ENCODE measurements around the gene PLEKHG4B. TPM values are rescaled to one million over a fixed set of nuclear protein-coding genes. Genes with fewer than 3 reads are reported as not detected.

Gene PLEKHG4B
- total RNA-seq, 1 experiment from 2014 or later = 0.02 TPM

GRCh38 chr5:50724-51499, 41.1 kb upstream of the PLEKHG4B start (continued):
- TF ChIP-seq TCF7L2 (IDR thresholded peaks at IDR 0.05; ENCODE audit: borderline replicate concordance, extremely low read depth, insufficient read depth, insufficient read length) (no peak), ZNF274 (IDR thresholded peaks at IDR 0.05; ENCODE audit: low read depth, low read length) (no peak), CEBPB (IDR thresholded peaks at IDR 0.05; ENCODE audit: low read depth) (no peak), YY1 (IDR thresholded peaks at IDR 0.05; ENCODE audit: extremely low read depth, insufficient replicate concordance, low read depth, low read length) (no peak), SP1 (IDR thresholded peaks at IDR 0.05; ENCODE audit: low read depth) (no peak)

- Histone ChIP-seq H3K27me3 (ENCODE audit: insufficient read depth, low read length) (peaks cover 4% of the 10 kb centered on the region; the same call in 1 of the 2 replicates), H3K27ac (ENCODE audit: low read depth, low read length) (no peak overlapping the region), H4K20me1 (ENCODE audit: insufficient read depth) (no peaks in the 10 kb centered on the region), H3K36me3 (ENCODE audit: control insufficient read depth in 1 of 2, insufficient read depth in 2 of 2, low read length in 2 of 2) (no peaks in the 10 kb centered on the region), H3K9me3 (ENCODE audit: control insufficient read depth in 1 of 2, insufficient read depth in 1 of 2, low read depth in 1 of 2, low read length in 2 of 2) (no peaks in the 10 kb centered on the region), H3K9ac (ENCODE audit: low read length) (no peak overlapping the region), H3K4me1 (ENCODE audit: control insufficient read depth in 1 of 2, insufficient read depth in 2 of 2, low read length in 2 of 2) (peaks cover 4 to 8% of the 10 kb centered on the region in 2 experiments; a peak in 3 of 4 replicates), H3K79me2 (ENCODE audit: insufficient read depth, low read length) (no peaks in the 10 kb centered on the region), H3K4me3 (replicated peaks in 1 of 2; ENCODE audit: low read depth in 1 of 2, low read length in 2 of 2) (no peak overlapping the region), H3K9me2 (ENCODE audit: insufficient read depth) (no peaks in the 10 kb centered on the region), H3K4me2 (ENCODE audit: low read length) (no peak overlapping the region), H2AFZ (ENCODE audit: low read depth, low read length, poor library complexity, severe bottlenecking) (no peak overlapping the region)
- TF ChIP-seq RAD21 (IDR thresholded peaks at IDR 0.05; ENCODE audit: low read depth) (no peak), ZFX (IDR thresholded peaks at IDR 0.05) (no peak), POLR2A (IDR thresholded peaks at IDR 0.05; ENCODE audit: borderline replicate concordance, extremely low read depth, insufficient read depth, insufficient read length) (no peak), EGR1 (IDR thresholded peaks at IDR 0.05; ENCODE audit: low read depth) (no peak), CTCF (IDR thresholded peaks at IDR 0.05 in 2 of 3, conservative IDR thresholded peaks at IDR 0.05 in 1 of 3; ENCODE audit: borderline replicate concordance in 1 of 3, insufficient read depth in 1 of 3, low read depth in 2 of 3, low read length in 2 of 3) (no peak), JUND (IDR thresholded peaks at IDR 0.05) (no peak), EZH2phosphoT487 (IDR thresholded peaks at IDR 0.05; ENCODE audit: borderline replicate concordance) (no peak), ATF3 (IDR thresholded peaks at IDR 0.05) (no peak), ELF1 (IDR thresholded peaks at IDR 0.05; ENCODE audit: borderline replicate concordance, low read depth) (no peak), EZH2 (IDR thresholded peaks at IDR 0.05) (no peak), TCF7L2 (IDR thresholded peaks at IDR 0.05; ENCODE audit: borderline replicate concordance, extremely low read depth, insufficient read depth, insufficient read length) (no peak), SP1 (IDR thresholded peaks at IDR 0.05; ENCODE audit: low read depth) (no peak), ZNF274 (IDR thresholded peaks at IDR 0.05; ENCODE audit: low read depth, low read length) (no peak), POLR2AphosphoS5 (IDR thresholded peaks at IDR 0.05; ENCODE audit: low read depth, low read length) (no peak), REST (IDR thresholded peaks at IDR 0.05; ENCODE audit: low read depth) (no peak), CEBPB (IDR thresholded peaks at IDR 0.05; ENCODE audit: low read depth) (no peak), SRF (IDR thresholded peaks at IDR 0.05; ENCODE audit: low read depth) (no peak), SIN3A (IDR thresholded peaks at IDR 0.05; ENCODE audit: low read depth) (no peak)
- ATAC-seq = no peak
- ChIA-PET RAD21 (ENCODE audit: low non-redundant PET in 1 of 2, low total read pairs in 2 of 2, uncharacterized antibody in 2 of 2, unreplicated experiment in 2 of 2) (no interaction called here), CTCF (no interaction called here), POLR2A (no interaction called here)
- intact Hi-C loops (cut with micrococcal nuclease) = no loop called here
- no TSS peak for BruUV-seq (replicated peaks)
- no peak for DNase-seq (ENCODE audit: low read depth, low spot score)
These were observed 40.5 kb upstream of the PLEKHG4B start for GRCh38 chr5:51500-51823.

All from HCT116 (cell line).